HG02884 (cell line): ENCODE measurements around the gene ELMOD3.
A peak's percentile ranks its signal among the peaks of the same experiment; 100 is the strongest.
"Not testable (repeated sequence)": the region's sequence is repeated elsewhere in the genome, so short reads cannot be mapped to it uniquely, and the experiment has no call there.

Experiments
- ATAC-seq: cut with Tn5 transposase; IDR thresholded peaks from one replicate; pipeline ENCODE4 v1.9.1; 2021; ENCODE audit warnings: mild to moderate bottlenecking, moderate library complexity; ENCODE audit not compliant: unreplicated experiment

Gene ELMOD3

DNA sequence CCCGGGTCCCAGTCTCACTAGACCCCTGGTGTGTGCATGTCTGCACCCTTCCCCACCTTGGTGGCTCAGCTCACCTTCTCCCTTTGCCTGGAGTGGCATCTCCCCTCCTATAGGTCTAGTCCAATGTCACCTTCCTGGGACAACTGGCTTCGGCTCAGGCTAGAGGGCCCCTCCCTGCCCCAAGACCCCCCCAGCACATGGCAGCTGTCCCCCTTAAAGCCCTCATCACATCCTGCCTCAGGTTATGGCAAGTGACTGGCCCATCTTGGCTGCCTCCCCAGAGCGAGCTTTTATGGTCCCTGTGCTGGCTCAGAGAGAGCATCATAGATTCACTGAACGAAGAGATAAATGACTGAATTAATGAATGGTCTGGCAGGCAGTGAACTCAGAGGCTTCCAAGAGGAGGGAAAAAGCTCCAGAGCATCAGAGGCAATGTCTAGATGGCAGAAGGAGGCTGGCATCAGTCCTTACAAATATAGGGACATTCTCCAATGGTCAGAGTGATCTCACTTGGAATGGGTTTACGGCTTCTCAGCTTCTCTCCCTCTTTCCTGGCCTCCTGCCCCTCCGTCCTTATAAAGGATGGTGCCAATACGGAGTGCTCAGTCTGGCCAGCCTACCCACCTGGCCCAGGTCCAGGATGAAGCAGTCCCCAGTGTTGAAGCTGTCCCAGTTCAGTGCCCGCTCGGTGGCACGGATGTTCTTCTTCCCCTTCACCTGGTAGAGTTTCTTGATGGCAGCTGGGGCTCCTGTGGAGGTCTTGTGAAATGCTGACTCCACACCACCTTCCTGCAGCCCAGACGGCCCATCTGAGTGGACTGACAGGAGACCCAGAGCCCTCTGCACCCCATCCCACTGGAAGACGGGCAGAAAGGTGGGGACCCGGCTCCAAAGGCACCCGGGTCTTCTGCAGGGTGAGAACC lies 46.2 kb downstream of the ELMOD3 start:
- ATAC-seq, result no peak

- ATAC-seq, result no peak
Observed at GRCh38 chr2:85401464-85401805, 46.9 kb downstream of the ELMOD3 start.

GRCh38 chr2:85401844-85402243 lies 47.3 kb downstream of the ELMOD3 start:
- ATAC-seq, result no peak

DNA sequence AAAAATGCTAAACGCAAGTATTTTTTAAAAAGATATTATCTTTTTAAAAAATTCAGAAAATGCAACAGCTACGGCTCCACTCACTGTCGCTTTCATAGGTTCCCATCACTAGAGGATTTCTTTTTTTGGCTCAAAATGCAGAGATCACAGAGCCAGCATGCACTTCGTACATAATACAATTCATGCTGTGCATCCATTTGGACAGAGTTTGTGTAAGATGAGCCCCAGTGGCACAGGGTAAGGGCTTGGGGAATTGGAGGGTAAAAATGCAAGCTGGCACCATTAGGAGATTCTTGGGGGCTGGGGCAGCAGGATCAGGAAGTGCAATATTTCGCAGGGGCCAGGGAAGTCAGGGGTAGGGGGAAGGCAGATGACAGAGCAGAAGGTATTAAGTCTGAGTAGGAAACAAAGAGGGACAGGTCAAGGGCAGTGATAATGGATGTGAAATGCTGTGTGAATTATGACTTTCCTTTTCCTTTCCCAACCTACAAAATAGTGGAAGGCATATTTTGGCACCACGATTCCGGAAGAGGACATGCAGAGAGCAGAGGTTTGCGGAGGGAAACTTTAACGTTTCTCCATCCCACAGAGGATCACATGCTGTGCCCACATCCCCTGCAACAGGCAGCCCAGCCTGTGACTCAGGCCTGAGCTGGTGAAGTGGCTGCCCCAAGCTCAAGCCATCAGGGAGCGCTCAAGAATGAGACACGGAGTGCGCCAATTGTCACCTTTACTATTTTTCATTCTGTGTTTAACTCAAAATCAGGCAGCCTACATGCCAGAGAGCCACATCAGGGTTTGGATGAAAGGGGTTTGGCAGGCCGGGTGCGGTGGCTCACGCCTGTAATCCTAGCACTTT lies 50.9 kb downstream of the ELMOD3 start:
- ATAC-seq, result no peak

- ATAC-seq, result peak; percentile 63
Observed at GRCh38 chr2:85409845-85410583, 55.4 kb downstream of the ELMOD3 start, which contains the start of gene CAPG. TSS of gene CAPG (minus strand) at chr2:85410366. CDS start at chr2:85402145, 8,221 bp downstream.

DNA sequence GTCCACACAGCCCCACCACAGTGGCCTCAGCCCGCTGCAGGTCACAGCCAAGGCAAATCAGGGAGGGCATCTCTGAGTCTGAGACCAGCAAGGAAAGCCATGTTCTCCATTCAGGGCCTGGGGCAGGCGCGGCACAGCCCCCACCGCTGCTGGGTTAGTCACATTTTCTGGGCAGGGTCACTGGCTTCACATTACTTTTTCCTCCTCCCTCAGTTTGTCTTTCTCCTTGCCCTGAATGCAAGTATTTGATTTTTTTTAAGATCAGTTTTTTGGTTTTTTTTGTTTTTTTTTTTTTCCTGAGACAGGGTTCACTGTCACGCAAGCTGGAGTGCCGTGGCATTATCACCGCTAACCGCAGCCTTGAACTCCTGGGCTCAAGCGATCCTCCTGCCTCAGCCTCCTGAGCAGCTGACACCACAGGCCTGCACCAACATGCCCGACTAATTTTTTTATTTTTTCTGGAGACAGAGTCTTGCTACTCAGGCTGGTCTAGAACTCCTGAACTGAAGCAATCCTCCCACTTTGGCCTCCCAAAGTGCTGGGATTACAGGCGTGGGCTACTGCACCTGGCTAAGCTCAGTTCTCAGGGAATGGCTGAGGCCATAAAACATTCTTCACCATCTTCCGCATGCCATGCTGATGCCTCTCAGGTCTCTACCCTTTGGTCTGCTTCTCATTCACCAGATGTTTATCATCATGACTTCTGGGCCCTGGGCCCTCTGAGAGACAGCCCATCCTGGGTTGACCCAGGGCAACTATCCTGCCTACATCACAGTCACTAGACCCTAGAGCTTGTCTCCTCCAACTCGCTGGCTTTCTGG lies 56.2 kb downstream of the ELMOD3 start:
- ATAC-seq, result no peak

GRCh38 chr2:85411405-85411748 lies 56.8 kb downstream of the ELMOD3 start:
- ATAC-seq, result no peak

DNA sequence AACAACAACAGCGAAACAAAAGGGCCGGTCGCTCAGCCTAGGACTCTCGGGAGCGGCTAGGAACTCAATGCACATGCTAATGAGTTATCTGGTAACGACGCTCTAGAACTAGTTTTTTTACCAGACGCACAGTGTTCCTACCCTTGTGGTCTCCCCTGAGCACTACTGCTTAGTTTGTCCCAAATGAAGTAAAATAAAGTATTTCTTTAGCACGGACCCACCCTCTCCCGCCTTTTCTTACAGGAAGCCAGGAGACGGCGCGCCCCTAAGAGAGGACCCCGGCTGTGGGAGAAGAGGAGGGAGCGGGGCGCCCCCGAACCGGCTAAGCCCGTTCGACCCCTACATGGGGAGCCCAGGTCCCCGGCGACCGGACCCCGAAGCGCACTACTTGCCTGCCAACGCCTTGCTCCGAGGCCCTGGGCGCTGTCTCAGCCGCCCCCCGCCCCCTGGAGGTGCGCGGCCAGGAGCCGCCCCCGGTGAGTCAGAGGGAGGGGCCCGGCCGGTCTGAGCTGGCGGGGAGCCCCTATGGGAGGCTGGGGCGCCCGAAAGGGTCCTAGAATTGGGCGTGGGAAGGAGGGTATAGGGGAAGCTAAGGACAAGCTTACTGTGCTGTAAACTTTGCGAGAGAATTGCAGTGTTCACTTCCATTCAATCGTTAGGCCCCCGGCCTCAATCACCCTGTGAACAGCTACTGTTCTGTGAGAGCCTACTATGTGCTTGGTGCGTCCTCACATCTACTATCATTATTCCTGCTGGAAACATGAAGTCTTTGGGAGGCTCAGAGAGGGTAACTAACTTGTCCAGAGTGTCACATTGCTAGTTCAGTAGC lies 59.2 kb downstream of the ELMOD3 start:
- no peak for ATAC-seq

- not testable (repeated sequence) for ATAC-seq
Observed at GRCh38 chr2:85414421-85414759, 59.8 kb downstream of the ELMOD3 start.

DNA sequence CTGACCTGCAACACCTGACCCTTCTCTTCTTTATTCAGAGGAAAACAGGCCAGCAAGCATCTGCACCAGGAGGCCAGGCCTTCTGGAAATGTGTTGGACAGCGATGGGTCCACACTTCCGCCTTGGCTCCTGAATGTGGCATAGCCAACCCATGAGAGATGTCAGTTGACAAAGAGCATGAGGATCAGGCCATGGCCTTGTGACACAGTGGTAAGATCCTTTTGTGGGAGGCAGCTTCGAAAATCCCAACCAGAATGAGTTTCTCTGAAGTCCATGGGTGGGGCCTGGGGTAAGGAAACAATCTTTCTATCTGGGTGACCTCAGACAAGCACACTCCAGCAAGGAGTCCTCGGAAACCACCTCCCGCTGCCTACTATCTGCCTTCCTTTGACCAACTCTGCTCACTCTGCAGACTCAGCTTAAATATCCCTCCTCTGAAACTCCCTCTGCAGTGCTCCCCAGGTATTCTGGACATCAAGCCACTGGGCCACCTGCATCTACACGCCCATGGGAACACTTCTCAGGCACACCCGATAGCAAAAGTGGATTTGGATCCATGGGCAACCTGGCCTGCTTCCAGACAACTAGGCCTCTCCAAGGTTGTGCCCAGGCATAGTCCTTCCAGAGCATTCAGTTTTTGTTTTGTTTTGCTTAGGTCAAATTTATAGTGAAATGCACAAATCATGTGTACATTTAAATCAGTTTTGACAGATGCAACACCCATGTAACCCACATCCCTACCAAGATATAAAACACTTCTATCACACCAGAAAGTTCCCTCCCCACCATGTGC lies 60.4 kb downstream of the ELMOD3 start:
- ATAC-seq, result no peak

GRCh38 chr2:85415980-85416650 lies 61.5 kb downstream of the ELMOD3 start:
- no peak for ATAC-seq

DNA sequence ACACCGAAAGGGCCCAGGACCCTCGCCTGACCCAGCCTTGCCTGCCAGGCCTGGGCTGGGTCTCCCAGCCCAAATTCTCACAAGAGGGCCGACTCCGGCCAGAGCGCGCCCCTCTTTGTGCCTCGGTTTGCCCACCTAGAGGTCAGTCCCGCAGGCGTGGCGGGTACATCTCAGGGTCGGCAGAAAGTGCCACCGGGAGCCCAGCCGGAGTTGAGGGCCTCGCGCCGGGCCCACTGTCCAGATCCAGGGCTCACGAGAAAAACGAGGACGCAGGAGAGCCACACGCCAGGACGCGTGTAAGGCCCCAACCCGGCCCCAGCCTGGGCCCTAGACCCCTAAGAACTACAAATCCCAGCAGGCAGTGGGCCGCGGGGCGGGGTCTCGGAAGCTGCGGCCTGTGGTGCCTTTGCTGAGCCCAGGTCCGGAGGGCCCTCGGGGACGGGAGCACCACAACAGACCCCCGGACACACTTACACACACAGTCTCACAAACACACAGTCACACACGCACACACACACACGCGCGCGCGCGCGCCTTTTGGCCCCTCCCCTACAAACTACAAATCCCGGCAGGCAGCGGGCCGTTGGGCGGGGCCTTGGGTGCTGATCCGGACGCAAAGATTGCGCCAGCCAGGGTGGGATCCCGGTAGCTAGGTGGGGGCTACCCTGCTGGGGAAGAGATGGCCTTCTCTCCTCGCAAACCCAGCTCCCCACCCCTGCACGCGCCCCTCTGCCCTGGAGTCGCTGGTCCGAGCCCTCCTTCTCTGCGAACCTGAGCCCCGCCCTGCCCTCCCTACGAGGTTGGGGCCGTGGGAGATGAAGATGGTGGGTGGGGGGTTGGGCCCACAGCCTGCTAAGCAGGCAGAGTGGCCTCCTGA lies 63.8 kb downstream of the ELMOD3 start, which contains the start of gene SH2D6:
Gene SH2D6, plus strand, starts transcription at position 583 of the 877 bp plus-strand sequence. CDS start 10,752 bp downstream, outside the sequence.
- peak; percentile 80 for ATAC-seq

DNA sequence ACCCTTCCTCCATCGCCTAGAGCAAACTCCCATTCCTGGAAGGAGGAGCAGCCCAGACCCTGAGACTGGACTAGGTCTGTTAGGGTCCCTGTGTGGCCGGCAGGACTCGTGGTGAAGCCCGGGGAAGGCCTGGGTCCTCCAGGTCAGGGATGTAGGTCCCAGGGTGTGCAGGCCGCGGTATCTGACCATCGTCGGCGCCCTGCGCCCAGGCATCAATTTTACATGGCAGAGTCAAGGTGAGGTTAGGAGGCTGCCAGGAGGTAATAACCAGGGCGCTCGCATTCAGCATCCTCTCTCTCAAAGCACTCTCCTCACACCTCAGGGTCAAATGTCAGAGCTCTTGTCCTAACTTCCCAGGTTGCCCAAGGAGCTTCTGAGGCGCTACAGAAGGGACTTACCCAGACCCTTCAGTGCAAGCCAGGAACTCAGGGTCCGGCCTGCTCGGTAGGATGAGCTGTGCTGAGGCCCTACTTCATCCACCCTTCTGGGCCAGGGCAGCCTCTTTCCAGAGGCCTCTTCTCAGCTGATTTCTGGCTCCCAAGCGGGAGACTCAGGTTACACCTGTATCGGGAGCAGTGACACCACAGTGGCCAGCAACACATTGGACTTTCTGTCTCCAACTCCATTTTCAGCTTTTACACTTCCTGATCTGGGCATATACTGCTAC lies 64.6 kb downstream of the ELMOD3 start:
- ATAC-seq, result no peak

GRCh38 chr2:85420536-85421259 lies 66.1 kb downstream of the ELMOD3 start:
- ATAC-seq, result peak; percentile 61

GRCh38 chr2:85421260-85422071 lies 66.9 kb downstream of the ELMOD3 start:
- ATAC-seq, result no peak
